ENCODE results near the gene TRIM72. TPM values are rescaled to one million over a fixed set of nuclear protein-coding genes. Genes with fewer than 3 reads are reported as not detected.
A peak's percentile ranks its signal among the peaks of the same experiment; 100 is the strongest.

TRIM72 gene
- total and polyA plus RNA-seq, 2 of the 8 experiments (the other 6 are each of a cell fraction or from before 2014, with no cell fraction given), result 0.57 to 2.1 TPM

- Histone ChIP-seq H3K56ac (replicated peaks; ENCODE audit: insufficient read length, low read depth, low read length) (no peak overlapping the region), H3K27ac (ENCODE audit: low read depth, low read length) (no peak overlapping the region), H2BK12ac (ENCODE audit: low read depth, low read length) (no peak overlapping the region), H2BK5ac (ENCODE audit: low read depth, low read length) (no peak overlapping the region), H3K79me1 (ENCODE audit: low read depth, low read length) (peaks cover 7% of the 10 kb centered on the region), H3K36me3 (ENCODE audit: control insufficient read depth in 2 of 4, insufficient read depth in 4 of 4, low read length in 3 of 4) (peaks cover 58 to 86% (median 83%) of the 10 kb centered on the region in 4 experiments), H4K20me1 (replicated peaks in 1 of 2; ENCODE audit: control insufficient read depth in 1 of 2, insufficient read depth in 2 of 2, low read length in 2 of 2) (peaks cover 5 to 35% of the 10 kb centered on the region in 2 experiments), H3K14ac (ENCODE audit: insufficient read length) (no peak overlapping the region), H2BK20ac (ENCODE audit: low read length) (no peak overlapping the region), H2AFZ (ENCODE audit: low read length) (no peak overlapping the region), H3K27me3 (replicated peaks in 1 of 4; ENCODE audit: control insufficient read depth in 3 of 4, extremely low read depth in 1 of 4, insufficient read depth in 3 of 4, low read length in 3 of 4) (no peaks in the 10 kb centered on the region), H4K5ac (ENCODE audit: insufficient read length, low read depth, low read length) (no peak overlapping the region), H4K8ac (ENCODE audit: extremely low read depth, insufficient read depth, low read length) (peak overlapping the region; percentile 28; the same call in 1 of the 2 replicates), H4K91ac (replicated peaks; ENCODE audit: insufficient read length, low read length) (no peak overlapping the region), H2AK5ac (ENCODE audit: low read depth, low read length) (no peak overlapping the region), H3K4ac (replicated peaks; ENCODE audit: insufficient read length, low read depth, low read length) (no peak overlapping the region), H3K4me2 (ENCODE audit: insufficient read depth in 1 of 2, low read depth in 2 of 2, low read length in 2 of 2) (no peak overlapping the region), H3K18ac (ENCODE audit: extremely low read depth, low read length) (no peak overlapping the region), H2BK15ac (ENCODE audit: low read length) (no peak overlapping the region), H3K4me3 (ENCODE audit: extremely low read depth in 1 of 4, insufficient read depth in 2 of 4, low read depth in 3 of 4, low read length in 4 of 4) (no peak overlapping the region), H3K23me2 (ENCODE audit: low read depth, low read length) (no peaks in the 10 kb centered on the region), H2BK120ac (replicated peaks; ENCODE audit: low read depth, low read length) (no peak overlapping the region), H3K9me3 (ENCODE audit: insufficient read depth in 2 of 2, low read depth in 1 of 2, low read length in 1 of 2) (no peaks in the 10 kb centered on the region), H3K23ac (ENCODE audit: insufficient read length) (no peak overlapping the region), H3K9ac (replicated peaks in 1 of 4; ENCODE audit: extremely low read depth in 1 of 4, low read depth in 3 of 4, low read length in 3 of 4) (no peak overlapping the region), H3K79me2 (ENCODE audit: control insufficient read depth in 1 of 2, insufficient read depth in 2 of 2, low read length in 2 of 2) (peaks cover 0 to 30% of the 10 kb centered on the region in 2 experiments; a peak in 2 of 4 replicates), H3K4me1 (replicated peaks in 1 of 4; ENCODE audit: control insufficient read depth in 3 of 4, insufficient read depth in 4 of 4, low read length in 3 of 4) (no peaks in the 10 kb centered on the region)
- CTCF ChIA-PET (ENCODE audit: partially characterized antibody), result no interaction called here
- no peak for TF ChIP-seq EZH2 (IDR thresholded peaks at IDR 0.05; ENCODE audit: low read depth, low read length, severe bottlenecking)
- no peak for TF ChIP-seq CBX5 (IDR thresholded peaks at IDR 0.05; ENCODE audit: low read depth, low read length)
- TF ChIP-seq RNF2 (IDR thresholded peaks at IDR 0.05; ENCODE audit: borderline replicate concordance, low read depth, low read length, missing control alignments, poor library complexity, severe bottlenecking), result no peak
- no peak for TF ChIP-seq CEBPB (IDR thresholded peaks at IDR 0.05; ENCODE audit: low read depth, low read length)
- TF ChIP-seq POLR2AphosphoS5 (IDR thresholded peaks at IDR 0.05; ENCODE audit: low read depth, low read length), result peak; percentile 63
- no peak for TF ChIP-seq CHD2 (IDR thresholded peaks at IDR 0.05; ENCODE audit: low read length)
- peak; percentile 27 to 60 for TF ChIP-seq POLR2A (IDR thresholded peaks at IDR 0.05; ENCODE audit: control extremely low read depth in 1 of 2, low read depth in 2 of 2, low read length in 2 of 2)
- no peak for TF ChIP-seq NANOG (IDR thresholded peaks at IDR 0.05; ENCODE audit: insufficient read depth, low read depth, low read length, poor library complexity, severe bottlenecking)
- TF ChIP-seq CHD1 (IDR thresholded peaks at IDR 0.05; ENCODE audit: low read depth, low read length), result no peak
- POLR2A ChIA-PET (ENCODE audit: partially characterized antibody), result interaction anchor here (0.7 to 17.4 kb wide), 14 partner anchors 8 to 144 kb away, joined by 3 to 430 read pairs (median 6); partner anchors contain the start of genes FUS, KAT8, PRSS8 and PYCARD
- FAIRE-seq (no peak), DNase-seq (ENCODE audit: low read depth in 1 of 2, low spot score in 2 of 2) (no peak)
- 96% methylated on average over 16 of the region's 16 CpGs; no CpG with 5 or more reads in 1 of the 2 experiments for WGBS, 2 experiments (ENCODE audit: extremely low coverage in 1 of 2, insufficient coverage in 1 of 2, insufficient read length in 1 of 2, insufficient replicate concordance in 2 of 2, low coverage in 1 of 2, low lambda C conversion rate in 2 of 2, missing lambda C conversion rate in 1 of 2)
These were observed 20.9 kb upstream of the TRIM72 start for GRCh38 chr16:31192856-31193642.

All from H1 (cell line).